SK-N-SH (cell line): ENCODE measurements around the gene LRCH3. TPM values are rescaled to one million over a fixed set of nuclear protein-coding genes. Genes with fewer than 3 reads are reported as not detected.

Source experiments
- CTCF ChIA-PET: fragments of 300-600, 350-600 bp; formaldehyde crosslinking; extraction: SDS; loops from one replicate; lab custom pipeline; 2021; lab: Yijun Ruan, JAX
- POLR2A ChIA-PET: fragments of 350-600 bp; sonication (Branson Sonifier 250); formaldehyde crosslinking; extraction: SDS; loops from one replicate; lab custom pipeline; 2020; ENCODE audit warnings: antibody characterized with exemption, inconsistent platforms; lab: Yijun Ruan, JAX
- DNase-seq: peaks from one replicate; pipeline ENCODE4 v3.0.0; 2012
- H2AFZ ChIP-seq: fragments of 200-600 bp; sonication (generic); 2 replicates; pipeline ENCODE4 v1.8.1; 2016; ENCODE audit warnings: antibody characterized with exemption, mild to moderate bottlenecking, low read depth
- H3F3A ChIP-seq: fragments of 200-600 bp; sonication (generic); replicated peaks from 2 replicates; pipeline ENCODE3; 2016; ENCODE audit warnings: antibody characterized with exemption, mild to moderate bottlenecking; ENCODE audit not compliant: insufficient read depth
- H3K27ac ChIP-seq, 2 experiments: fragments of 200-500 bp in 1 of 2; fragments of 200-600 bp in 1 of 2; sonication (Bioruptor generic) in 1 of 2; sonication (generic), shearing (Covaris generic) in 1 of 2; 2 replicates each; pipeline versions ENCODE4 v1.5.1 to v1.6.1; 2014 to 2016; ENCODE audit warnings: low read depth in 2 of 2, inconsistent platforms in 1 of 2, low read length in 1 of 2, mild to moderate bottlenecking in 1 of 2, mixed read lengths in 1 of 2
- H3K27me3 ChIP-seq: fragments of 200-600 bp; sonication (generic), shearing (Covaris generic); 2 replicates; pipeline ENCODE4 v1.6.1; 2016; ENCODE audit warnings: mixed run types; ENCODE audit not compliant: insufficient read depth
- H3K36me3 ChIP-seq, 2 experiments: fragments of 200-500 bp in 1 of 2; fragments of 200-600 bp in 1 of 2; sonication (Bioruptor generic) in 1 of 2; sonication (generic) in 1 of 2; replicated peaks in 1 of 2; 2 replicates each; pipeline versions ENCODE3 to v1.5.1; 2014 to 2016; ENCODE audit warnings: low read length in 1 of 2, mild to moderate bottlenecking in 1 of 2; ENCODE audit not compliant: insufficient read depth in 2 of 2, control insufficient read depth in 1 of 2
- H3K4me1 ChIP-seq, 2 experiments: fragments of 200-500 bp in 1 of 2; fragments of 200-600 bp in 1 of 2; sonication (Bioruptor generic) in 1 of 2; sonication (generic), shearing (Covaris generic) in 1 of 2; 2 replicates each; pipeline versions ENCODE4 v1.5.1 to v1.6.1; 2014 to 2016; ENCODE audit warnings: low read depth in 1 of 2, low read length in 1 of 2, mixed run types in 1 of 2; ENCODE audit not compliant: insufficient read depth in 2 of 2, control insufficient read depth in 1 of 2
- H3K4me2 ChIP-seq: fragments of 200-600 bp; sonication (generic), shearing (Covaris generic); 2 replicates; pipeline ENCODE4 v1.6.1; 2017; ENCODE audit warnings: mixed run types
- H3K4me3 ChIP-seq, 2 experiments: fragments of 200-500 bp in 1 of 2; fragments of 200-600 bp in 1 of 2; sonication (Bioruptor generic) in 1 of 2; sonication (generic), shearing (Covaris generic) in 1 of 2; 2 replicates each; pipeline versions ENCODE4 v1.5.1 to v1.8.1; 2014 to 2016; ENCODE audit warnings: low read depth in 2 of 2, inconsistent platforms in 1 of 2, low read length in 1 of 2, mild to moderate bottlenecking in 1 of 2, mixed read lengths in 1 of 2, moderate library complexity in 1 of 2
- H3K79me2 ChIP-seq: fragments of 200-600 bp; sonication (generic); 2 replicates; pipeline ENCODE4 v1.8.1; 2017; ENCODE audit warnings: mild to moderate bottlenecking; ENCODE audit not compliant: insufficient read depth
- H3K9ac ChIP-seq: fragments of 200-600 bp; sonication (generic); 2 replicates; pipeline ENCODE4 v1.6.1; 2017; ENCODE audit warnings: mixed run types
- H3K9me2 ChIP-seq: fragments of 200-600 bp; sonication (generic); 2 replicates; pipeline ENCODE4 v1.6.1; 2017; ENCODE audit warnings: mixed run types
- H3K9me3 ChIP-seq: fragments of 200-600 bp; sonication (generic); 2 replicates; pipeline ENCODE4 v1.6.1; 2017; ENCODE audit warnings: mixed run types, mild to moderate bottlenecking, moderate library complexity
- H4K20me1 ChIP-seq: fragments of 200-600 bp; sonication (generic); 2 replicates; pipeline ENCODE4 v1.6.1; 2017; ENCODE audit warnings: mild to moderate bottlenecking, mixed run types; ENCODE audit not compliant: insufficient read depth
- CTCF ChIP-seq: fragments of 200-600 bp; sonication (generic); IDR thresholded peaks from 2 replicates; pipeline ENCODE4 v1.6.1; 2017; ENCODE audit warnings: antibody characterized with exemption, mild to moderate bottlenecking, moderate library complexity
- EP300 ChIP-seq, 2 experiments: IDR thresholded peaks; 2 replicates each; pipeline versions ENCODE4 v1.4.0 to v1.6.1; 2012; ENCODE audit warnings: borderline replicate concordance in 1 of 2, low read depth in 1 of 2, low read length in 1 of 2
- FOXM1 ChIP-seq: IDR thresholded peaks from 2 replicates; pipeline ENCODE4 v1.4.0; 2012; ENCODE audit warnings: low read depth, mild to moderate bottlenecking
- GATA2 ChIP-seq: sonication (generic); formaldehyde crosslinking; IDR thresholded peaks from 2 replicates; pipeline ENCODE4 v1.5.0; 2020; ENCODE audit warnings: mild to moderate bottlenecking, missing genetic modification reagents
- JUND ChIP-seq: IDR thresholded peaks from 2 replicates; pipeline ENCODE4 v1.4.0; 2012
- MAX ChIP-seq: IDR thresholded peaks from 2 replicates; pipeline ENCODE4 v1.4.0; 2012; ENCODE audit warnings: low read depth
- MEF2A ChIP-seq: IDR thresholded peaks from 2 replicates; pipeline ENCODE4 v1.4.0; 2012; ENCODE audit warnings: low read depth, borderline replicate concordance
- NFIC ChIP-seq: IDR thresholded peaks from 2 replicates; pipeline ENCODE4 v1.4.0; 2012; ENCODE audit warnings: borderline replicate concordance
- REST ChIP-seq: IDR thresholded peaks from 2 replicates; pipeline ENCODE4 v1.6.1; 2012; ENCODE audit warnings: mild to moderate bottlenecking, low read depth, low read length, moderate library complexity
- USF1 ChIP-seq: IDR thresholded peaks from 2 replicates; pipeline ENCODE4 v1.4.0; 2012; ENCODE audit warnings: low read depth, borderline replicate concordance
- ZBTB33 ChIP-seq: IDR thresholded peaks from 2 replicates; pipeline ENCODE4 v1.4.0; 2012; ENCODE audit warnings: low read depth, borderline replicate concordance
- WGBS: methylation state at CpG from one replicate; pipeline ENCODE4 v1.1.6; 2017; ENCODE audit warnings: low lambda C conversion rate; 5-methylcytosine and 5-hydroxymethylcytosine counted together
- polyA plus RNA-seq, 3 experiments: library from polyadenylated mRNA; depleted of rRNA; stranded (reverse); fragments of >200 nt; gene quantifications; 2 replicates each; pipeline ENCODE4 v1.2.3, GENCODE V29; 2012

Gene LRCH3
- polyA plus RNA-seq, 1 of the 3 experiments (the other 2 are of a cell fraction), result 22.6 TPM

- Histone ChIP-seq H3F3A (peaks cover 16% of the 10 kb centered on the region), H3K9me2 (no peaks in the 10 kb centered on the region), H3K36me3 (no peaks in the 10 kb centered on the region), H3K9ac (no peak overlapping the region), H3K79me2 (peaks cover 79% of the 10 kb centered on the region), H3K4me3 (no peak overlapping the region), H3K4me1 (peaks cover 3 to 11% of the 10 kb centered on the region in 2 experiments; a peak in 3 of 4 replicates)
- DNase-seq, result no peak
- CTCF ChIA-PET, result interaction anchor here (1.0 to 1.2 kb wide), 2 partner anchors 8 to 51 kb away, joined by 3 read pairs; no protein-coding TSS in a partner anchor
- no peak for TF ChIP-seq GATA2 (CRISPR knock-in tag)
- no peak for TF ChIP-seq MEF2A
- no peak for TF ChIP-seq JUND
- no peak for TF ChIP-seq NFIC
- TF ChIP-seq REST, result no peak
- no peak for TF ChIP-seq USF1
- TF ChIP-seq MAX, result no peak
- TF ChIP-seq EP300 (IDR thresholded peaks at IDR 0.05; ENCODE audit: borderline replicate concordance in 1 of 2, low read depth in 1 of 2, low read length in 1 of 2), result no peak
- TF ChIP-seq ZBTB33, result no peak
- TF ChIP-seq CTCF, result no peak
- no peak for TF ChIP-seq FOXM1
- TF ChIP-seq, all 33 proteins: peak for 0
- Histone ChIP-seq H3K27ac (no peak overlapping the region), H2AFZ (no peak overlapping the region), H4K20me1 (peaks cover 61% of the 10 kb centered on the region), H3K9me3 (no peaks in the 10 kb centered on the region), H3K4me2 (no peak overlapping the region), H3K27me3 (no peaks in the 10 kb centered on the region)
- POLR2A ChIA-PET, result no interaction called here
- 95% methylated on average over 1 of the region's 1 CpG for WGBS
These were observed 3.1 kb downstream of the LRCH3 start for GRCh38 chr3:197794115-197794514.
